Lower lobe of right lung (tissue), 2 donors: Measurements from ENCODE around the gene PLXNA2. TPM values are rescaled to one million over a fixed set of nuclear protein-coding genes. Genes with fewer than 3 reads are reported as not detected.

ENCODE experiments used
- ATAC-seq, 2 donors: fragments of 200-7000 bp; cut with Tn5 transposase; one replicate each; pipeline ENCODE4 v1.9.1; 2020 to 2022; ENCODE audit warnings: mild to moderate bottlenecking in 2 of 2, moderate library complexity in 2 of 2
- DNase-seq: peaks from one replicate; pipeline ENCODE4 v3.0.0-alpha.2; 2020
- H3K27ac ChIP-seq: fragments of 200-600 bp; one replicate; pipeline ENCODE4 v1.8.0; 2022
- H3K27me3 ChIP-seq: fragments of 200-600 bp; one replicate; pipeline ENCODE4 v1.8.0; 2022; ENCODE audit warnings: low read depth
- H3K36me3 ChIP-seq: fragments of 200-600 bp; one replicate; pipeline ENCODE4 v1.8.0; 2022; ENCODE audit warnings: mild to moderate bottlenecking
- H3K4me1 ChIP-seq: fragments of 200-600 bp; one replicate; pipeline ENCODE4 v1.8.0; 2022
- H3K4me3 ChIP-seq: fragments of 200-600 bp; one replicate; pipeline ENCODE4 v1.8.0; 2022; ENCODE audit warnings: mild to moderate bottlenecking
- H3K9me3 ChIP-seq: fragments of 200-600 bp; one replicate; pipeline ENCODE4 v1.8.0; 2022
- intact Hi-C: fragments of 100-400 bp; cut with DNase I; formaldehyde crosslinking; loops from one replicate; pipeline ENCODE4 v1.11.0; 2022
- total RNA-seq: library from RNA; stranded (reverse); fragmentation: NEBNext Ultra II Directional; extraction: Animal tissue kit (Norgen Biotek cat#: 25700); gene quantifications from one replicate; pipeline ENCODE4 v1.2.1, GENCODE V29; 2021
- TF ChIP-seq, protein P1 (sequence below): fragments of 200-600 bp; IDR thresholded peaks from one replicate; pipeline ENCODE4 v1.8.0; 2022; ENCODE audit warnings: antibody characterized with exemption, mild to moderate bottlenecking
- donor health status: DM: no; HTN: yes; CAD: no; lungs with severe emphysema.

The PLXNA2 gene
- total RNA-seq, 1 donor from 2014 or later = 83.9 TPM

DNA sequence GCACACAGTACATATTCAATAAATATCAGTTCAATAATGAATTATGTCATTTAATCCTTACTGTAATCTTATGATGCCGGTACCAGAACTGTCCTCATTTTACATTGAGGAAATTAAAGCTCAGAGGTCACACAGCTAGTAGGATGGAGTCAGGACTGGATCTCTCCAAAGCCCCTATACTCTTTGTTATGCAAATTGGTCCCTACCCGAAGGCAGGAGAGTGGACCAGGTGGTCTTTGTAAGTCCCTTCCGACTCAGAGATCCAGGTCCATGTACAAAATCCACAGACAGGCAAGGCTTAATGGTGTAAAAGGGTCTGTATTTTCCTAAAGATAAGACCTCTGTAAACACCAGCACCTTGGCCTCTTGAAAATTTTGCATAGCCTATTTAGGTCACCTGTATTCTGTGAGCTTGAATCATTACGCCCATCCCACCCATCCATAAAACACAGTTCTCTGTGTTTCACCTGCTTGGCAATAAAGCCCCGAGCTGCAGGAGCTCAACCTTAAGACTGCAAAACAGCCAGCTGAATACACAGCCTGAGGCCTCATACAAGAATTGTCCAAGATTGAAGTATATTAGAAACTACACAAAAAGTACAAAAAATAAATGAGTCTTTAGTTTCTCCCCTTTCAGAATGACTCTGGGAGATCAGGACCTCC, 41.7 kb downstream of the PLXNA2 start:
- TF ChIP-seq, protein P1, sequence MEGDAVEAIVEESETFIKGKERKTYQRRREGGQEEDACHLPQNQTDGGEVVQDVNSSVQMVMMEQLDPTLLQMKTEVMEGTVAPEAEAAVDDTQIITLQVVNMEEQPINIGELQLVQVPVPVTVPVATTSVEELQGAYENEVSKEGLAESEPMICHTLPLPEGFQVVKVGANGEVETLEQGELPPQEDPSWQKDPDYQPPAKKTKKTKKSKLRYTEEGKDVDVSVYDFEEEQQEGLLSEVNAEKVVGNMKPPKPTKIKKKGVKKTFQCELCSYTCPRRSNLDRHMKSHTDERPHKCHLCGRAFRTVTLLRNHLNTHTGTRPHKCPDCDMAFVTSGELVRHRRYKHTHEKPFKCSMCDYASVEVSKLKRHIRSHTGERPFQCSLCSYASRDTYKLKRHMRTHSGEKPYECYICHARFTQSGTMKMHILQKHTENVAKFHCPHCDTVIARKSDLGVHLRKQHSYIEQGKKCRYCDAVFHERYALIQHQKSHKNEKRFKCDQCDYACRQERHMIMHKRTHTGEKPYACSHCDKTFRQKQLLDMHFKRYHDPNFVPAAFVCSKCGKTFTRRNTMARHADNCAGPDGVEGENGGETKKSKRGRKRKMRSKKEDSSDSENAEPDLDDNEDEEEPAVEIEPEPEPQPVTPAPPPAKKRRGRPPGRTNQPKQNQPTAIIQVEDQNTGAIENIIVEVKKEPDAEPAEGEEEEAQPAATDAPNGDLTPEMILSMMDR = no peak

DNA sequence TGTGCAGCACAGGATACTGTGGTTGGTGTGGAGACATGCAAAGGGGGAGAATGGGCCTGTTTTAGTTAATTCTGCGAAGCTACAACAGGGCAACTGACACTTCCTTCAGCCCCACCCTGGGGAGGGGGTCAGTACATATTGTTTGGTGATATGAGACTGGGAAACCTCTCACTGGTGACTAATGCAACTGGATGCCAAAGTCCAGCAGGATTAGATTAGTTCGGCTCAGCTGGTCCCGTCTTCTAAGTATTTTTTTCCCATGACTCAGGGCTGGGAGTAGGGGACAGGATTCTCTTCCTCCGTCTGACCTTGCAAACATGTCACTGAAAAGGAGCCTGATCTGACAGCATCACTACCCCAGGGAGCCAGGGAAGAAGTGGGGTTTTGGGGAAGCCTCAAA, 43.0 kb downstream of the PLXNA2 start:
- Histone ChIP-seq H3K4me1 (peaks cover 58% of the 10 kb centered on the region), H3K27me3 (no peaks in the 10 kb centered on the region), H3K36me3 (peaks cover 26% of the 10 kb centered on the region), H3K27ac (peak overlapping the region; percentile 82), H3K9me3 (no peaks in the 10 kb centered on the region), H3K4me3 (no peak overlapping the region)
- DNase-seq = no peak
- peak; percentile 13 to 35 for ATAC-seq
- TF ChIP-seq, protein P1 = no peak
- intact Hi-C loops = no loop called here

More for the DNA sequence above, 41.7 kb downstream of the PLXNA2 start:
- ATAC-seq (no peak), DNase-seq (no peak)
- intact Hi-C loops = no loop called here
- Histone ChIP-seq H3K9me3 (no peaks in the 10 kb centered on the region), H3K36me3 (peaks cover 27% of the 10 kb centered on the region), H3K27me3 (no peaks in the 10 kb centered on the region), H3K27ac (peak overlapping the region; percentile 82), H3K4me3 (no peak overlapping the region), H3K4me1 (peaks cover 70% of the 10 kb centered on the region)

DNA sequence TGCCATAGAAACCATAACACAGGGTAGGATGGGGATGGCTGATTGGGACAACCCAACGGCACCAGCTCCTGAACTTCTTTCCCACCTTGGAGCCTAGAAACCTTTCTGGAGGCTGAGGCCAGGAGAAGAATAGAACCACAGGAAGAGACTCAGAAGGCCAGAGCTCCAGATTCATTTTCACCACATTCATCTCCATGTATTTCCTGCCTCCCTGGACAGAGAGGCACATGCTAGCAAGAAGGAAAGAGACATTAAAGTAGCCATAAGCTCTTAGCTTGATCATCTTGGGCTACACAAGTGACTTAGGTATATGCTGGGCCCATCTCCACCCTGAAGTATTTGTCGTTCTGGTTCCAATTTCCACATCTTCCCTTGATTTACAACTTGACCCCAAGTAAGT, 44.1 kb downstream of the PLXNA2 start:
- H3K4me3 ChIP-seq = no peak overlapping the region
- H3K4me1 ChIP-seq = peaks cover 46% of the 10 kb centered on the region
- no peaks in the 10 kb centered on the region for H3K27me3 ChIP-seq
- peaks cover 16% of the 10 kb centered on the region for H3K36me3 ChIP-seq
- intact Hi-C loops = no loop called here
- DNase-seq (no peak), ATAC-seq (no peak)
- no peaks in the 10 kb centered on the region for H3K9me3 ChIP-seq
- TF ChIP-seq, protein P1 = no peak
- H3K27ac ChIP-seq = no peak overlapping the region

DNA sequence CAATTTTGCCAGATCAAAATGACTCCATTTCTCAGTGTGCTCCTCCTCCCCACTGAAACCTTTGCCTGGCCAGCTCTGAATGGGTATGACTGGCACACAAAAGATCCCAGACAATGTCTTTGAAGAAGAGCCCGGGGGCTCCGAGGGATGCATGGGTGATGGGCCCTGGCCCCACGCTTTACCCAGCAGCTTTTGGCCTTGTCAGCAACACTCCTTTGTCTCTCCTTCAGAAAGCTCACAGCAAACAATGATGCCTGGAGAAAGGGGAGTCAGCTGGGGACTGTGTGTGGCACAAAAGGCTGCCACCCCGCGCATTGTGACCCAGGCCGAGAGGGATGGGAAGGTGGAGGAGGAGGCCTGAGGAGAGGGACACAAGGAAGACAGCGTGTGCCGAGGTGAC, 45.9 kb downstream of the PLXNA2 start:
- H3K4me1 ChIP-seq = peaks cover 28% of the 10 kb centered on the region

DNA sequence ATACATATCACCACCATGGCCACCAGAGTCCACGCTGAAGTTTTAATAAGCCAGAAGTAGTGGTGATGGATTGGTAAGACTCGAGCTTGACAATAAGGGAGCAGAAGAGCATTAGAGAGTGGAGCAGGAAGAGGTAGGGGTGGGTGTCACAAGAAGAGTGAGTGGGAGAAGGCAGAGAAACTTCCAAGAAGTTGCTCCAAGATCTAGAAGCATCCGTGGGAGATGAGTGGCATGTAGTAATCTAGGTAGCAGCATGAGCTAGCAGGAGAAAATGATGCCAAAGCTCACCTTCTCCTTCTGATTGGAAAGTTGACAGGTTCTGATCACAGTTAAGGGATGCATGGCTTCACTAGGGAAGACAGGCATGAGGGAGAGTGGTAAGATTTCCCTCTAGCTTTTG, 49.2 kb downstream of the PLXNA2 start:
- H3K27ac ChIP-seq = no peak overlapping the region
- H3K4me1 ChIP-seq = peaks cover 10% of the 10 kb centered on the region
- TF ChIP-seq, protein P1 = no peak
- no peak overlapping the region for H3K4me3 ChIP-seq
- intact Hi-C loops = no loop called here
- ATAC-seq (no peak), DNase-seq (no peak)
- no peaks in the 10 kb centered on the region for H3K27me3 ChIP-seq
- H3K9me3 ChIP-seq = no peaks in the 10 kb centered on the region
- H3K36me3 ChIP-seq = peaks cover 31% of the 10 kb centered on the region

More for the DNA sequence above, 45.9 kb downstream of the PLXNA2 start:
- Histone ChIP-seq H3K36me3 (peaks cover 16% of the 10 kb centered on the region), H3K27me3 (no peaks in the 10 kb centered on the region), H3K27ac (no peak overlapping the region), H3K9me3 (no peaks in the 10 kb centered on the region), H3K4me3 (no peak overlapping the region)
- intact Hi-C loops = no loop called here
- DNase-seq = no peak
- TF ChIP-seq, protein P1 = no peak
- ATAC-seq = no peak
